ENCODE data around the gene XPO4. TPM values are rescaled to one million over a fixed set of nuclear protein-coding genes. Genes with fewer than 3 reads are reported as not detected.
A peak's percentile ranks its signal among the peaks of the same experiment; 100 is the strongest.

XPO4 gene
- total RNA-seq, 1 donor from 2014 or later = 19.9 TPM

DNA sequence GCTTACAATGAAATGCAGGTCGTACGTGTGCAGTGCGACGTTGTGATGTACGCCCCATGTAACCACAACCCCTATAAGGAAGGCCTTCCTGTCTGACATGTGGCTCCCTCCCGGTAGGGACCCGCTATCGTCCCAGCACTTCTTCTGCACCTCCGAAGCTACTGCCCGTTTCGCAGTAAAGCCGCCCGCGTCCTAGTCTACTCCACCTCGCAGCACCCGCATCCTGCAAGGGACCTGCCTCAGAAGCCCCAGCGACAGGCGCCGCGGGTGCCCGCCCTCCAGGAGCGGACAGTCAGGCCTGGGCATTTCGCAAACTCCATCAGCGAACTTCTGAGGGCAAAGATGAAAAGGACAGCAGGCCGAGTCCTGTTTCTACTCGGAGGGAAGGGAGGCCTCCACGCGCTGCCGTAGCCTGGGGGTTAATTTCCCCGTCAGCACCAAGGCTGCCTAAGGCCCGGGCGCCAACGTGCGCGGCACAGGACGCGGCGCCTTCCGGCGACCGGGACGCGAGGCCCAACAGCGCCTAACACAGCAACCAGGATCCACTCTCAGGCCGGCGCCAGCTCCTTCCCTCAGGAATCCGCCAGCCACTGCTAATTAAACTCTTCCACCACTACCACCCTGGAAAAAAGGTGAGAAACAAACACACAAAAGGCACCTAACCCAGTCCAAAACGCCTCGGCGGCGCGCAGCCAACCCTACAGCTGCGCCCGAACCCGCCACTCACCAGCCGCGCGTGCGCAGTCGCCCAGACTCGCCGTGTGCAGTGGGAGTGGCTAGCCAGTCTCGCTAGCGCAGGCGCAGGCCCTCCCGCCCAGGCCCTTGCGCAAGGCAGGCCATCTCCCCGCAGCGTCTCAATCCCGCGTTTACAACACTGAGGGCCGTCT lies 129.1 kb downstream of the XPO4 start, which contains the start of gene EEF1AKMT1:
EEF1AKMT1 (minus strand) TSS at position 768 of the 887 bp plus-strand sequence. CDS start 16,363 bp downstream, outside the sequence.
- H3K27me3 Mint-ChIP-seq (ENCODE audit: low read depth, unreplicated experiment) = no peaks in the 10 kb centered on the region
- peaks cover 14% of the 10 kb centered on the region for H3K79me2 ChIP-seq (ENCODE audit: insufficient read depth, low read length)
- TF ChIP-seq, protein P1, sequence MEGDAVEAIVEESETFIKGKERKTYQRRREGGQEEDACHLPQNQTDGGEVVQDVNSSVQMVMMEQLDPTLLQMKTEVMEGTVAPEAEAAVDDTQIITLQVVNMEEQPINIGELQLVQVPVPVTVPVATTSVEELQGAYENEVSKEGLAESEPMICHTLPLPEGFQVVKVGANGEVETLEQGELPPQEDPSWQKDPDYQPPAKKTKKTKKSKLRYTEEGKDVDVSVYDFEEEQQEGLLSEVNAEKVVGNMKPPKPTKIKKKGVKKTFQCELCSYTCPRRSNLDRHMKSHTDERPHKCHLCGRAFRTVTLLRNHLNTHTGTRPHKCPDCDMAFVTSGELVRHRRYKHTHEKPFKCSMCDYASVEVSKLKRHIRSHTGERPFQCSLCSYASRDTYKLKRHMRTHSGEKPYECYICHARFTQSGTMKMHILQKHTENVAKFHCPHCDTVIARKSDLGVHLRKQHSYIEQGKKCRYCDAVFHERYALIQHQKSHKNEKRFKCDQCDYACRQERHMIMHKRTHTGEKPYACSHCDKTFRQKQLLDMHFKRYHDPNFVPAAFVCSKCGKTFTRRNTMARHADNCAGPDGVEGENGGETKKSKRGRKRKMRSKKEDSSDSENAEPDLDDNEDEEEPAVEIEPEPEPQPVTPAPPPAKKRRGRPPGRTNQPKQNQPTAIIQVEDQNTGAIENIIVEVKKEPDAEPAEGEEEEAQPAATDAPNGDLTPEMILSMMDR (IDR thresholded peaks at IDR 0.05; ENCODE audit: insufficient read depth, low read depth, low read length) = no peak
- no peak for TF ChIP-seq EZH2 (IDR thresholded peaks at IDR 0.05; ENCODE audit: insufficient read depth, low read length)

DNA sequence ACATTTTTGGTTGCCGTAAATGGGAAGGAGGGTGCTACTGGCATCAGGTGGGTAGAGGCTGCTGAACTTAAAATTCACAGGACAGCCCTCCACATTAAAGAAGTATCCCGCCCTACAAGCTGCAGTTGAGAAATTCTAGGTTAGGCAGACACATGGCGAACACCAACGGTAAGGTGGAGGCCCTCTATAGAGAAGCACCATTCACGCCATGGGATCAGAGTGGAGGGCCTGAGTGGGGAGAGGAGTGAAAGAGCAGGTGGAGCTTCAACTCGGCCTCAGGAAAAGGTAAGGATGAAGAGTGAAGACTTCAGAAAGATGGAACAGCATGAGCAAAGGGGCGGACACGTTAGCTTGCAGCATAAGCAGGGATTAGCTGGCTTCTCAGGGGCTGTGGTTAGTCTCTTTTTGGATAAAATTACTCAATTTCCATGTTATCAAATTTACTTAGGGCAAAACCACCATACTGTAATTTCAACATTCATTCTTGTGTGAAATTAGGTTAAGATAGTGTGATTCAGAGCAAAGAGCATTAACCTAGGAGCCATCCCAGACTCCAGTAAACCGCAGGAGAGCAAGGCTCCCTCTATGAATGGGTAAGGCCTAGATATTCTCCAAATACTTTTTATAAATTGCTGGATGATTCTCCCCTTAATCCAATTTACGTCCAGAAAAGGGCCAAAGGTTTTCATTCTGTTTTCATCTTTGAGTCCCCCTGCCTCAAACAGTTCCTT lies 130.0 kb downstream of the XPO4 start:
- no peaks in the 10 kb centered on the region for H3K27me3 Mint-ChIP-seq (ENCODE audit: low read depth, unreplicated experiment)
- Histone ChIP-seq H3K4me1 (ENCODE audit: insufficient read depth, low read length) (peaks cover 9% of the 10 kb centered on the region), H2AFZ (ENCODE audit: low read depth, low read length) (no peak overlapping the region), H3K36me3 (ENCODE audit: insufficient read depth, low read length) (peaks cover 2% of the 10 kb centered on the region), H3K27ac (ENCODE audit: low read depth, low read length) (peak overlapping the region; percentile 82), H3K9ac (ENCODE audit: low read length) (peak overlapping the region; percentile 85), H3K27me3 (ENCODE audit: insufficient read depth, low read length) (no peaks in the 10 kb centered on the region), H3K4me3 (ENCODE audit: insufficient read depth, low read depth, low read length) (peak overlapping the region; percentile 63), H4K20me1 (ENCODE audit: insufficient read depth, low read length) (no peaks in the 10 kb centered on the region), H3K4me2 (ENCODE audit: low read length) (peak overlapping the region; percentile 92), H3K79me2 (ENCODE audit: insufficient read depth, low read length) (peaks cover 14% of the 10 kb centered on the region), H3K9me3 (ENCODE audit: insufficient read depth, low read depth, low read length) (no peaks in the 10 kb centered on the region)
- H3K9me3 Mint-ChIP-seq (ENCODE audit: unreplicated experiment) = peaks cover 13% of the 10 kb centered on the region
- DNase-seq (ENCODE audit: low read depth) (peak; percentile 36), FAIRE-seq (no peak)
- no peak for TF ChIP-seq EZH2 (IDR thresholded peaks at IDR 0.05; ENCODE audit: insufficient read depth, low read length)
- TF ChIP-seq, protein P1 (IDR thresholded peaks at IDR 0.05; ENCODE audit: insufficient read depth, low read depth, low read length) = no peak
- H3K4me1 Mint-ChIP-seq (ENCODE audit: low read depth, unreplicated experiment) = peaks cover 4% of the 10 kb centered on the region
- peaks cover 15% of the 10 kb centered on the region for H3K36me3 Mint-ChIP-seq (ENCODE audit: low read depth, unreplicated experiment)
- peak overlapping the region; percentile 95 for H3K4me3 Mint-ChIP-seq (ENCODE audit: unreplicated experiment)
- H3K27ac Mint-ChIP-seq (ENCODE audit: unreplicated experiment) = peak overlapping the region; percentile 98

More for the DNA sequence above, 129.1 kb downstream of the XPO4 start, which contains the start of gene EEF1AKMT1:
- Mint-ChIP-seq H3K27ac (ENCODE audit: unreplicated experiment) (peak within 1 kb of the TSS; percentile 98), H3K4me1 (ENCODE audit: low read depth, unreplicated experiment) (peaks cover 4% of the 10 kb centered on the region), H3K36me3 (ENCODE audit: low read depth, unreplicated experiment) (peaks cover 10% of the 10 kb centered on the region), H3K4me3 (ENCODE audit: unreplicated experiment) (peak within 1 kb of the TSS; percentile 95), H3K9me3 (ENCODE audit: unreplicated experiment) (peaks cover 7% of the 10 kb centered on the region)
- H2AFZ ChIP-seq (ENCODE audit: low read depth, low read length) = peak within 1 kb of the TSS; percentile 77
- peak; percentile 5 for FAIRE-seq
- peak within 1 kb of the TSS; percentile 63 for H3K4me3 ChIP-seq (ENCODE audit: insufficient read depth, low read depth, low read length)
- H3K9ac ChIP-seq (ENCODE audit: low read length) = peak within 1 kb of the TSS; percentile 85
- peaks cover 2% of the 10 kb centered on the region for H3K36me3 ChIP-seq (ENCODE audit: insufficient read depth, low read length)
- H3K4me2 ChIP-seq (ENCODE audit: low read length) = peak within 1 kb of the TSS; percentile 92
- no peaks in the 10 kb centered on the region for H4K20me1 ChIP-seq (ENCODE audit: insufficient read depth, low read length)
- H3K27me3 ChIP-seq (ENCODE audit: insufficient read depth, low read length) = no peaks in the 10 kb centered on the region
- H3K27ac ChIP-seq (ENCODE audit: low read depth, low read length) = peak within 1 kb of the TSS; percentile 82
- peak; percentile 80 for DNase-seq (ENCODE audit: low read depth)
- H3K9me3 ChIP-seq (ENCODE audit: insufficient read depth, low read depth, low read length) = no peaks in the 10 kb centered on the region
- peaks cover 9% of the 10 kb centered on the region for H3K4me1 ChIP-seq (ENCODE audit: insufficient read depth, low read length)
